Loucy (cell line): ENCODE measurements around the gene LASP1.
A peak's percentile ranks its signal among the peaks of the same experiment; 100 is the strongest.
"Not testable (repeated sequence)": the region's sequence is repeated elsewhere in the genome, so short reads cannot be mapped to it uniquely, and the experiment has no call there.

Source experiments
- H2AFZ ChIP-seq: fragments of 200-600 bp; sonication (generic); 2 replicates; pipeline ENCODE4 v1.6.0; 2016; ENCODE audit warnings: antibody characterized with exemption, mild to moderate bottlenecking, low read length, moderate library complexity
- H3F3A ChIP-seq: fragments of 200-600 bp; 2 replicates; pipeline ENCODE4 v1.6.0; 2016; ENCODE audit warnings: antibody characterized with exemption, low read depth, mild to moderate bottlenecking
- H3K27me3 ChIP-seq: fragments of 200-600 bp; sonication (generic); 2 replicates; pipeline ENCODE4 v1.6.1; 2014; ENCODE audit warnings: low read length, mild to moderate bottlenecking; ENCODE audit not compliant: insufficient read depth, poor library complexity, severe bottlenecking
- H3K36me3 ChIP-seq: fragments of 200-600 bp; sonication (generic); 2 replicates; pipeline ENCODE4 v1.6.1; 2016; ENCODE audit warnings: low read length; ENCODE audit not compliant: insufficient read depth
- H3K4me1 ChIP-seq: fragments of 200-600 bp; sonication (generic); 2 replicates; pipeline ENCODE4 v1.5.1; 2014; ENCODE audit warnings: low read length, mild to moderate bottlenecking; ENCODE audit not compliant: insufficient read depth, poor library complexity, severe bottlenecking
- H3K4me2 ChIP-seq: fragments of 200-600 bp; sonication (generic); 2 replicates; pipeline ENCODE4 v1.6.0; 2014; ENCODE audit warnings: antibody characterized with exemption, low read length, low read depth, mild to moderate bottlenecking; ENCODE audit not compliant: poor library complexity, severe bottlenecking
- H3K4me3 ChIP-seq: fragments of 200-600 bp; sonication (generic); 2 replicates; pipeline ENCODE4 v1.5.1; 2014; ENCODE audit warnings: low read length, mild to moderate bottlenecking, mixed read lengths; ENCODE audit not compliant: poor library complexity, severe bottlenecking
- H3K79me2 ChIP-seq: fragments of 200-600 bp; sonication (generic); 2 replicates; pipeline ENCODE4 v1.6.1; 2014; ENCODE audit warnings: low read length; ENCODE audit not compliant: insufficient read depth
- H3K9ac ChIP-seq: fragments of 200-600 bp; sonication (generic); 2 replicates; pipeline ENCODE4 v1.6.0; 2014; ENCODE audit warnings: mild to moderate bottlenecking, low read depth, low read length, moderate library complexity; ENCODE audit not compliant: poor library complexity, severe bottlenecking
- H3K9me2 ChIP-seq: fragments of 200-600 bp; sonication (generic); replicated peaks from 2 replicates; pipeline ENCODE4 v1.6.1; 2016; ENCODE audit warnings: low read depth, low read length, mixed read lengths
- H3K9me3 ChIP-seq: fragments of 200-600 bp; sonication (generic); 2 replicates; pipeline ENCODE4 v1.6.1; 2014; ENCODE audit warnings: mild to moderate bottlenecking, antibody characterized with exemption, low read length, low read depth; ENCODE audit not compliant: insufficient read depth
- H4K20me1 ChIP-seq: fragments of 200-600 bp; sonication (generic); 2 replicates; pipeline ENCODE4 v1.6.0; 2014; ENCODE audit warnings: antibody characterized with exemption, low read length, mild to moderate bottlenecking; ENCODE audit not compliant: insufficient read depth, poor library complexity, severe bottlenecking
- CTCF ChIP-seq: fragments of 200-600 bp; sonication (generic); conservative IDR thresholded peaks from 2 replicates; pipeline ENCODE4 v1.5.1; 2014; ENCODE audit warnings: mild to moderate bottlenecking, antibody characterized with exemption, low read length
- EZH2phosphoT487 ChIP-seq: fragments of 200-600 bp; IDR thresholded peaks from 2 replicates; pipeline ENCODE4 v1.6.1; 2018; ENCODE audit warnings: antibody characterized with exemption, mild to moderate bottlenecking, moderate library complexity, borderline replicate concordance

LASP1 gene

GRCh38 chr17:38933962-38934361 is 64.1 kb downstream of the LASP1 start:
- not testable (repeated sequence) for H3K4me1 ChIP-seq, H3K36me3 ChIP-seq, H3K9me2 ChIP-seq, H3F3A ChIP-seq, H3K4me3 ChIP-seq, H3K9ac ChIP-seq, H2AFZ ChIP-seq, H3K79me2 ChIP-seq, H3K4me2 ChIP-seq, H4K20me1 ChIP-seq, H3K27me3 ChIP-seq, H3K9me3 ChIP-seq

- no peak overlapping the region for H3K9ac ChIP-seq
- no peaks in the 10 kb centered on the region for H3F3A ChIP-seq
- H3K79me2 ChIP-seq, result no peaks in the 10 kb centered on the region
- no peaks in the 10 kb centered on the region for H3K4me1 ChIP-seq
- H3K9me2 ChIP-seq, result no peaks in the 10 kb centered on the region
- peak overlapping the region; percentile 58 for H2AFZ ChIP-seq
- H4K20me1 ChIP-seq, result no peaks in the 10 kb centered on the region
- H3K36me3 ChIP-seq, result no peaks in the 10 kb centered on the region
- no peak for TF ChIP-seq EZH2phosphoT487
- no peak for TF ChIP-seq CTCF
- H3K9me3 ChIP-seq, result no peaks in the 10 kb centered on the region
- no peaks in the 10 kb centered on the region for H3K27me3 ChIP-seq
- H3K4me3 ChIP-seq, result no peak overlapping the region
- H3K4me2 ChIP-seq, result no peak overlapping the region
Observed at GRCh38 chr17:38939987-38940386, 70.1 kb downstream of the LASP1 start.

GRCh38 chr17:38940404-38940803 is 70.5 kb downstream of the LASP1 start:
- no peaks in the 10 kb centered on the region for H3F3A ChIP-seq
- no peak overlapping the region for H3K4me3 ChIP-seq
- no peaks in the 10 kb centered on the region for H3K9me3 ChIP-seq
- H3K4me1 ChIP-seq, result no peaks in the 10 kb centered on the region
- peak overlapping the region; percentile 58 for H2AFZ ChIP-seq
- H3K79me2 ChIP-seq, result no peaks in the 10 kb centered on the region
- no peak overlapping the region for H3K9ac ChIP-seq
- no peaks in the 10 kb centered on the region for H4K20me1 ChIP-seq
- H3K36me3 ChIP-seq, result no peaks in the 10 kb centered on the region
- no peaks in the 10 kb centered on the region for H3K9me2 ChIP-seq
- TF ChIP-seq CTCF (no peak), EZH2phosphoT487 (no peak)
- no peaks in the 10 kb centered on the region for H3K27me3 ChIP-seq
- H3K4me2 ChIP-seq, result no peak overlapping the region

- no peak overlapping the region for H2AFZ ChIP-seq
- H3K9me2 ChIP-seq, result no peaks in the 10 kb centered on the region
- no peaks in the 10 kb centered on the region for H3F3A ChIP-seq
- H4K20me1 ChIP-seq, result no peaks in the 10 kb centered on the region
- H3K4me2 ChIP-seq, result no peak overlapping the region
- no peaks in the 10 kb centered on the region for H3K27me3 ChIP-seq
- no peaks in the 10 kb centered on the region for H3K79me2 ChIP-seq
- no peaks in the 10 kb centered on the region for H3K9me3 ChIP-seq
- TF ChIP-seq EZH2phosphoT487 (no peak), CTCF (no peak)
- no peak overlapping the region for H3K9ac ChIP-seq
- no peak overlapping the region for H3K4me3 ChIP-seq
- H3K4me1 ChIP-seq, result no peaks in the 10 kb centered on the region
- H3K36me3 ChIP-seq, result no peaks in the 10 kb centered on the region
Observed at GRCh38 chr17:38942696-38943334, 73.0 kb downstream of the LASP1 start.
